Right lung (tissue), 5 donors: Measurements from ENCODE around the gene DENND5B. TPM values are rescaled to one million over a fixed set of nuclear protein-coding genes. Genes with fewer than 3 reads are reported as not detected.

Source experiments
- polyA plus RNA-seq, 5 donors: library from polyadenylated mRNA; unstranded; fragments of 120-200 nt; gene quantifications; one replicate each; pipeline versions ENCODE4 v1.2.1 to v1.2.3, GENCODE V29; 2013; ENCODE audit warnings: inconsistent platforms in 1 of 5, low replicate concordance in 1 of 5; ENCODE audit not compliant: insufficient read length in 5 of 5, insufficient read depth in 1 of 5

The DENND5B gene
- polyA plus RNA-seq, 5 donors, result 6.5 to 11.1 (median 8.6) TPM

Other genes starting within 250 kb of the DENND5B start
- 1 to 10 TPM; 3.1 to 4.3 (median 3.5) TPM for gene ETFBKMT, start 68.6 kb upstream of the DENND5B start, polyA plus RNA-seq
- 10 to 100 TPM; 15.0 to 22.0 (median 21.4) TPM for gene AMN1, start 137.9 kb upstream of the DENND5B start, polyA plus RNA-seq